A673 (cell line): Measurements from ENCODE around the gene PCNT. TPM values are rescaled to one million over a fixed set of nuclear protein-coding genes. Genes with fewer than 3 reads are reported as not detected.

ENCODE experiments used
- BruUV-seq: library from RNA; stranded (reverse); fragments of 400-500 nt; replicated peaks from 2 replicates; lab custom pipeline; 2021; lab: Mats Ljungman, UMichigan
- CTCF ChIA-PET: fragments of 300-600 bp; sonication (Branson Sonifier 250); formaldehyde crosslinking; loops from one replicate; lab custom pipeline; 2022; ENCODE audit warnings: antibody characterized with exemption; lab: Charles Lee
- POLR2A ChIA-PET: fragments of 300-600 bp; sonication (Branson Sonifier 250); formaldehyde crosslinking; loops from one replicate; lab custom pipeline; 2022; ENCODE audit warnings: antibody characterized with exemption; ENCODE audit not compliant: low non-redundant PET; lab: Charles Lee
- DNase-seq: peaks from one replicate; pipeline ENCODE4 v3.0.0-alpha.2; 2015; ENCODE audit warnings: low spot score
- H3K27ac ChIP-seq: fragments of 200-600 bp; sonication (generic); 2 replicates; pipeline ENCODE4 v1.5.1; 2016; ENCODE audit warnings: mixed run types, low read depth, mild to moderate bottlenecking, mixed read lengths, antibody characterized with exemption, low read length; ENCODE audit not compliant: poor library complexity, severe bottlenecking
- H3K27me3 ChIP-seq: fragments of 200-600 bp; sonication (generic); replicated peaks from 2 replicates; pipeline ENCODE4 v1.6.1; 2017; ENCODE audit warnings: mixed run types, low read depth, mild to moderate bottlenecking, mixed read lengths, antibody characterized with exemption, low read length; ENCODE audit not compliant: insufficient read depth, poor library complexity
- H3K36me3 ChIP-seq: fragments of 200-600 bp; sonication (generic); 2 replicates; pipeline ENCODE4 v1.6.1; 2016; ENCODE audit warnings: mixed run types, mild to moderate bottlenecking, mixed read lengths, antibody characterized with exemption, low read length; ENCODE audit not compliant: insufficient read depth, poor library complexity, severe bottlenecking
- H3K4me1 ChIP-seq: fragments of 200-600 bp; sonication (generic); 2 replicates; pipeline ENCODE4 v1.6.1; 2017; ENCODE audit warnings: mixed run types, mild to moderate bottlenecking, mixed read lengths, antibody characterized with exemption, low read length; ENCODE audit not compliant: insufficient read depth, poor library complexity, severe bottlenecking
- H3K4me3 ChIP-seq: fragments of 200-600 bp; sonication (generic); 2 replicates; pipeline ENCODE4 v1.5.1; 2016; ENCODE audit warnings: low read depth, mixed run types, mild to moderate bottlenecking, mixed read lengths, low read length; ENCODE audit not compliant: poor library complexity, severe bottlenecking
- H3K9me3 ChIP-seq: fragments of 200-600 bp; sonication (generic); 2 replicates; pipeline ENCODE4 v1.6.1; 2016; ENCODE audit warnings: mixed run types, low read depth, mild to moderate bottlenecking, mixed read lengths, antibody characterized with exemption, low read length; ENCODE audit not compliant: poor library complexity, severe bottlenecking
- EZH2 ChIP-seq: fragments of 200-600 bp; sonication (generic); IDR thresholded peaks from 2 replicates; pipeline ENCODE4 v1.6.1; 2017; ENCODE audit warnings: borderline replicate concordance, low read depth, mild to moderate bottlenecking, mixed read lengths, antibody characterized with exemption, low read length; ENCODE audit not compliant: poor library complexity, severe bottlenecking
- intact Hi-C: fragments of 100-400 bp; cut with micrococcal nuclease; formaldehyde crosslinking; loops from one replicate; pipeline ENCODE4 v1.10.0; 2022; ENCODE audit not compliant: unreplicated experiment
- total RNA-seq: library from RNA; stranded (reverse); gene quantifications from 2 replicates; pipeline ENCODE4 v1.2.3, GENCODE V29; 2021
- TF ChIP-seq, protein P1 (sequence below): fragments of 300-800, 200-600 bp; sonication (generic); conservative IDR thresholded peaks from 2 replicates; pipeline ENCODE4 v1.5.1; 2017; ENCODE audit warnings: low read depth, mild to moderate bottlenecking, antibody characterized with exemption, low read length, moderate library complexity, mixed read lengths

The PCNT gene
- total RNA-seq, 1 experiment from 2014 or later: 66.4 TPM

DNA sequence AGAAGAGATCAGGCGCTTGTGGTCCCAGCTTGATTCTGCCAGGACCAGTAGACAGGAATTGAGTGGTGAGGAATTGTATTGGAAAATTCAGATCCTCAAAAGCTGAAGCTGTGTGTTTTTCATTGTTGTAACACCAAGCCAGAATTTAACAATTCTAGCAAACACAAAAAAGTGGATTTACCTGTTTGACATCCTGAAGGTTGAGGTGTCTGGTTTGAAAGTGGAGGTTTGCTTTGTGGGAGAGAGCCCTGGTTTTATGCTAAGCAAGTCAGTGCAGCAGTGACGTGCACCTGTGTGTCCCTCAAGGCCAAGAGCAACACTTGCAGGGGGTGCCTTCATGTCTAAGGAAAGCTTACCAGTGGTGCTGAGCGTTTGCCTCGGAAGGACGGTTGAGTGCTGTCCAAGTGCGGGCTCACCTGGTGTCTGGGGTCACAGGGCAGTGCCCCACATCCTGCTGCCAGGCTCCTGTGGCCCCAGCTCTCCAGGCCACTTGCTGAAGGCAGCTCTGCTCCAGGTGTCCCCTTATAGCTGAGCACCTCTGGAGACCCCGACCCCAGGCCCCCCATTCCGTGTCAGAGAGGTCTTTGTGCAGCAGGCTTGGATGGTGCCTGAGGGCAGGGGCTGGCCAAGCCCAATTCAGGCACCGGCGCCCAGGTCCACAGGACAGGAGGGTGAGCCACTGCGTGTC, 27.7 kb downstream of the PCNT start:
- H3K4me1 ChIP-seq: no peaks in the 10 kb centered on the region
- BruUV-seq: no TSS peak
- H3K27me3 ChIP-seq: no peaks in the 10 kb centered on the region
- TF ChIP-seq, protein P1, sequence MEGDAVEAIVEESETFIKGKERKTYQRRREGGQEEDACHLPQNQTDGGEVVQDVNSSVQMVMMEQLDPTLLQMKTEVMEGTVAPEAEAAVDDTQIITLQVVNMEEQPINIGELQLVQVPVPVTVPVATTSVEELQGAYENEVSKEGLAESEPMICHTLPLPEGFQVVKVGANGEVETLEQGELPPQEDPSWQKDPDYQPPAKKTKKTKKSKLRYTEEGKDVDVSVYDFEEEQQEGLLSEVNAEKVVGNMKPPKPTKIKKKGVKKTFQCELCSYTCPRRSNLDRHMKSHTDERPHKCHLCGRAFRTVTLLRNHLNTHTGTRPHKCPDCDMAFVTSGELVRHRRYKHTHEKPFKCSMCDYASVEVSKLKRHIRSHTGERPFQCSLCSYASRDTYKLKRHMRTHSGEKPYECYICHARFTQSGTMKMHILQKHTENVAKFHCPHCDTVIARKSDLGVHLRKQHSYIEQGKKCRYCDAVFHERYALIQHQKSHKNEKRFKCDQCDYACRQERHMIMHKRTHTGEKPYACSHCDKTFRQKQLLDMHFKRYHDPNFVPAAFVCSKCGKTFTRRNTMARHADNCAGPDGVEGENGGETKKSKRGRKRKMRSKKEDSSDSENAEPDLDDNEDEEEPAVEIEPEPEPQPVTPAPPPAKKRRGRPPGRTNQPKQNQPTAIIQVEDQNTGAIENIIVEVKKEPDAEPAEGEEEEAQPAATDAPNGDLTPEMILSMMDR: no peak
- no peak for TF ChIP-seq EZH2
- DNase-seq: no peak
- H3K27ac ChIP-seq: no peak overlapping the region
- POLR2A ChIA-PET: no interaction called here
- intact Hi-C loops: no loop called here
- H3K4me3 ChIP-seq: no peak overlapping the region
- H3K9me3 ChIP-seq: no peaks in the 10 kb centered on the region
- CTCF ChIA-PET: no interaction called here
- peaks cover 64% of the 10 kb centered on the region for H3K36me3 ChIP-seq

DNA sequence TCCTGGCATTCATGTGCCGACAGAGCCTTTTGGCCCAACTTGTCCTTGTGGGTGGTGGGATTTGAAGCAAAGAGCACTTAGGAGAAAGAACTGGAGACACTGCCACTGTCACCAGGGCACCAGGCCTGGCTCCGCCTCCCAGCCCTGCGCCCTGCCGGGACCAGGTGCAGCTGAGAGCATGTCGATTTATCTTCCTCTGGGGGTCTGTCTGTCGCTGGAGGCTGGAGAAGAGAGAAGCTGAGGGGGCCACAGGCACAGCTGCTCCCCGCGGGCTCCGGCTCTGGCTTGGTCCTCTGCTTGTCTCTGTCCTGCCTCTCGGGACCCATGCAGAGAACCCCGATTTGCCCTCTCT, 28.2 kb downstream of the PCNT start:
- Histone ChIP-seq H3K27me3 (no peaks in the 10 kb centered on the region), H3K4me3 (no peak overlapping the region), H3K4me1 (no peaks in the 10 kb centered on the region), H3K36me3 (peaks cover 59% of the 10 kb centered on the region), H3K27ac (no peak overlapping the region), H3K9me3 (no peaks in the 10 kb centered on the region)
- ChIA-PET POLR2A (no interaction called here), CTCF (no interaction called here)
- intact Hi-C loops: no loop called here
- no peak for DNase-seq
- BruUV-seq: no TSS peak
- TF ChIP-seq, protein P1: no peak
- no peak for TF ChIP-seq EZH2

DNA sequence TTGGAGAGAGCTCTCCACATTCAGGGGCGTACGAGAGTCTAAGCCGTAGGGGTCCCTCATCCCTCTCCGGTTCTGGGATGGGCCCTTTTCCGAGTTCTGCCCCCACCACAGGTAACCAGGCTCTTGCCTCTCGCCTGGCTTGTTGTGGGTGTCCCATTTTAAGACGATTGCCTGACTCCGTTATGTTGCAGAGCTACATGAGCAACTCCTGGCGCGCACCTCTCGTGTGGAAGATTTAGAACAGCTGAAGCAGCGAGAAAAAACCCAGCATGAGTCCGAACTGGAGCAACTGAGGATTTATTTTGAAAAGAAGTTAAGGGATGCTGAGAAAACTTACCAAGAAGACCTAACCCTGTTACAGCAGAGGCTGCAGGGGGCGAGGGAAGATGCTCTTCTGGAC, 29.0 kb downstream of the PCNT start:
- intact Hi-C loops: no loop called here
- POLR2A ChIA-PET: no interaction called here
- CTCF ChIA-PET: no interaction called here
- H3K36me3 ChIP-seq: peaks cover 52% of the 10 kb centered on the region
- no peaks in the 10 kb centered on the region for H3K27me3 ChIP-seq
- H3K9me3 ChIP-seq: no peaks in the 10 kb centered on the region
- TF ChIP-seq, protein P1: no peak
- no peak for TF ChIP-seq EZH2
- H3K4me3 ChIP-seq: no peak overlapping the region
- DNase-seq: no peak
- H3K4me1 ChIP-seq: no peaks in the 10 kb centered on the region
- no TSS peak for BruUV-seq
- no peak overlapping the region for H3K27ac ChIP-seq
